OCI-LY7 (cell line): ENCODE data around the gene XPNPEP2. TPM values are rescaled to one million over a fixed set of nuclear protein-coding genes. Genes with fewer than 3 reads are reported as not detected.

ENCODE experiments used
- BruUV-seq: library from RNA; stranded (reverse); fragments of 400-500 nt; replicated peaks from 2 replicates; lab custom pipeline; 2021; lab: Mats Ljungman, UMichigan
- CTCF ChIA-PET: fragments of 300-600 bp; sonication (Branson Sonifier 250); formaldehyde crosslinking; loops from one replicate; lab custom pipeline; 2022; ENCODE audit warnings: antibody characterized with exemption; ENCODE audit not compliant: unreplicated experiment; lab: Charles Lee
- POLR2A ChIA-PET: fragments of 300-600 bp; sonication (Branson Sonifier 250); formaldehyde crosslinking; loops from one replicate; lab custom pipeline; 2022; ENCODE audit warnings: antibody characterized with exemption; lab: Charles Lee
- DNase-seq: peaks from one replicate; pipeline ENCODE4 v3.0.0-alpha.2; 2015; ENCODE audit warnings: low spot score
- H2AFZ ChIP-seq: fragments of 200-600 bp; sonication (generic), shearing (Covaris generic); 2 replicates; pipeline ENCODE4 v1.6.1; 2014; ENCODE audit warnings: mild to moderate bottlenecking, antibody characterized with exemption, low read length, moderate library complexity
- H3K27ac ChIP-seq: fragments of 200-600 bp; sonication (generic); 2 replicates; pipeline ENCODE4 v1.5.1; 2014; ENCODE audit warnings: mixed run types, low read depth, mild to moderate bottlenecking, moderate library complexity, low read length, inconsistent platforms; ENCODE audit not compliant: poor library complexity, severe bottlenecking
- H3K36me3 ChIP-seq: fragments of 200-600 bp; sonication (generic); 2 replicates; pipeline ENCODE4 v1.6.1; 2014; ENCODE audit warnings: mild to moderate bottlenecking, antibody characterized with exemption, low read length, moderate library complexity, mixed read lengths; ENCODE audit not compliant: insufficient read depth
- H3K4me1 ChIP-seq: fragments of 200-600 bp; sonication (generic); 2 replicates; pipeline ENCODE4 v1.5.1; 2014; ENCODE audit warnings: mild to moderate bottlenecking, low read length; ENCODE audit not compliant: insufficient read depth, poor library complexity, severe bottlenecking
- H3K4me2 ChIP-seq: fragments of 200-600 bp; sonication (generic); 2 replicates; pipeline ENCODE4 v1.6.1; 2014; ENCODE audit warnings: mild to moderate bottlenecking, low read length
- H3K4me3 ChIP-seq: fragments of 200-600 bp; sonication (generic); 2 replicates; pipeline ENCODE4 v1.5.1; 2014; ENCODE audit warnings: mild to moderate bottlenecking, low read depth, low read length; ENCODE audit not compliant: poor library complexity, severe bottlenecking
- H3K79me2 ChIP-seq: fragments of 200-600 bp; sonication (generic); 2 replicates; pipeline ENCODE4 v1.6.1; 2016; ENCODE audit warnings: low read depth, mild to moderate bottlenecking, low read length, moderate library complexity, mixed read lengths; ENCODE audit not compliant: insufficient read depth
- H3K9me2 ChIP-seq: fragments of 200-600 bp; sonication (generic); 2 replicates; pipeline ENCODE4 v1.6.1; 2016; ENCODE audit warnings: mild to moderate bottlenecking, low read length, mixed read lengths; ENCODE audit not compliant: insufficient read depth
- H3K9me3 ChIP-seq: fragments of 200-600 bp; sonication (generic); 2 replicates; pipeline ENCODE4 v1.6.1; 2014; ENCODE audit warnings: mild to moderate bottlenecking, mixed run types, low read length, mixed read lengths
- H4K20me1 ChIP-seq: fragments of 200-600 bp; sonication (generic); 2 replicates; pipeline ENCODE4 v1.6.1; 2014; ENCODE audit warnings: mild to moderate bottlenecking, antibody characterized with exemption, low read length, moderate library complexity, mixed read lengths; ENCODE audit not compliant: insufficient read depth
- EZH2phosphoT487 ChIP-seq: fragments of 200-600 bp; sonication (generic); IDR thresholded peaks from 2 replicates; pipeline ENCODE4 v1.6.1; 2018; ENCODE audit warnings: low read depth, borderline replicate concordance, mild to moderate bottlenecking, mixed run types, antibody characterized with exemption, low read length, moderate library complexity, mixed read lengths
- intact Hi-C: fragments of 100-400 bp; cut with micrococcal nuclease; formaldehyde crosslinking; loops from one replicate; pipeline ENCODE4 v1.10.0; 2022; ENCODE audit not compliant: unreplicated experiment
- total RNA-seq, 2 experiments: library from RNA; depleted of rRNA in 1 of 2; stranded (reverse); fragments of >200 nt in 1 of 2; shearing (Covaris generic) in 1 of 2; gene quantifications; 2 replicates each; pipeline ENCODE4 v1.2.3, GENCODE V29; 2014 to 2022
- TF ChIP-seq, protein P1 (sequence below): fragments of 200-600 bp; sonication (generic); conservative IDR thresholded peaks from 2 replicates; pipeline ENCODE4 v1.5.1; 2014; ENCODE audit warnings: mild to moderate bottlenecking, antibody characterized with exemption, low read length, moderate library complexity, mixed read lengths

Gene XPNPEP2
- total RNA-seq, 2 experiments from 2014 or later: not detected

DNA sequence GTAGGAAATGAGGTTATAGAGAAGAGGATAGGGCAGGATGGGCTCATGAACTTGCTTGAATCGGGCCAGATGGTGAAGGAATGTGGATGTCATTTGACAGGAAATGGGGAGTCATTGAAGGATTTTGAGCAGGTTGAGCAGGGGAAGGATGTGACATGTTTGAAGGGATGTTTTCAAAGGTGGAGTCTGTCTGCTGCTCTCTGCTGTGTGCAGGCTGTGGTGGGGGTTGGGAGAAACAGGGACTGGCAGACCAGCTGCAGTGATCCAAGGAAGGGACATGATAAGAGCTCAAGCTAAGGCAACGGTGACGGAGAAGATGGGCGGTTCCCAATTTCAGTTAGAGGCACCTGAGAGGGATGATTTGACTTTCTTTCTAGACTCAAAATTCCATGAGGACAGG lies 14.0 kb upstream of the XPNPEP2 start:
- intact Hi-C loops: no loop called here
- H3K79me2 ChIP-seq: no peaks in the 10 kb centered on the region
- no peak overlapping the region for H2AFZ ChIP-seq
- no TSS peak for BruUV-seq
- POLR2A ChIA-PET: no interaction called here
- H3K27ac ChIP-seq: no peak overlapping the region
- no peaks in the 10 kb centered on the region for H4K20me1 ChIP-seq
- no peaks in the 10 kb centered on the region for H3K9me2 ChIP-seq
- no peak overlapping the region for H3K4me2 ChIP-seq
- DNase-seq: no peak
- H3K36me3 ChIP-seq: no peaks in the 10 kb centered on the region
- CTCF ChIA-PET: interaction anchor here (0.6 kb wide), 1 partner anchor 336 kb away, joined by 3 read pairs; no protein-coding TSS in a partner anchor
- H3K4me3 ChIP-seq: no peak overlapping the region
- TF ChIP-seq, protein P1, sequence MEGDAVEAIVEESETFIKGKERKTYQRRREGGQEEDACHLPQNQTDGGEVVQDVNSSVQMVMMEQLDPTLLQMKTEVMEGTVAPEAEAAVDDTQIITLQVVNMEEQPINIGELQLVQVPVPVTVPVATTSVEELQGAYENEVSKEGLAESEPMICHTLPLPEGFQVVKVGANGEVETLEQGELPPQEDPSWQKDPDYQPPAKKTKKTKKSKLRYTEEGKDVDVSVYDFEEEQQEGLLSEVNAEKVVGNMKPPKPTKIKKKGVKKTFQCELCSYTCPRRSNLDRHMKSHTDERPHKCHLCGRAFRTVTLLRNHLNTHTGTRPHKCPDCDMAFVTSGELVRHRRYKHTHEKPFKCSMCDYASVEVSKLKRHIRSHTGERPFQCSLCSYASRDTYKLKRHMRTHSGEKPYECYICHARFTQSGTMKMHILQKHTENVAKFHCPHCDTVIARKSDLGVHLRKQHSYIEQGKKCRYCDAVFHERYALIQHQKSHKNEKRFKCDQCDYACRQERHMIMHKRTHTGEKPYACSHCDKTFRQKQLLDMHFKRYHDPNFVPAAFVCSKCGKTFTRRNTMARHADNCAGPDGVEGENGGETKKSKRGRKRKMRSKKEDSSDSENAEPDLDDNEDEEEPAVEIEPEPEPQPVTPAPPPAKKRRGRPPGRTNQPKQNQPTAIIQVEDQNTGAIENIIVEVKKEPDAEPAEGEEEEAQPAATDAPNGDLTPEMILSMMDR: no peak
- TF ChIP-seq EZH2phosphoT487: no peak
- H3K9me3 ChIP-seq: no peaks in the 10 kb centered on the region
- H3K4me1 ChIP-seq: no peaks in the 10 kb centered on the region

GRCh38 chrX:129726307-129727111 lies 12.3 kb upstream of the XPNPEP2 start:
- DNase-seq: peak; percentile 23
- CTCF ChIA-PET: no interaction called here
- H3K9me3 ChIP-seq: no peaks in the 10 kb centered on the region
- no peaks in the 10 kb centered on the region for H3K79me2 ChIP-seq
- no peak overlapping the region for H3K27ac ChIP-seq
- no peaks in the 10 kb centered on the region for H3K4me1 ChIP-seq
- H4K20me1 ChIP-seq: no peaks in the 10 kb centered on the region
- POLR2A ChIA-PET: interaction anchor here (0.6 kb wide), 1 partner anchor 507 kb away, joined by 3 read pairs; no protein-coding TSS in a partner anchor
- H3K9me2 ChIP-seq: no peaks in the 10 kb centered on the region
- TF ChIP-seq, protein P1: peak; percentile 77
- no peak for TF ChIP-seq EZH2phosphoT487
- H3K36me3 ChIP-seq: no peaks in the 10 kb centered on the region
- intact Hi-C loops: loop anchor here (1.0 kb wide), 1 partner anchor 119 kb away; no protein-coding TSS in a partner anchor
- H2AFZ ChIP-seq: no peak overlapping the region
- no peak overlapping the region for H3K4me2 ChIP-seq
- BruUV-seq: no TSS peak
- H3K4me3 ChIP-seq: no peak overlapping the region

- ChIA-PET CTCF (no interaction called here), POLR2A (no interaction called here)
- DNase-seq: no peak
- Histone ChIP-seq H4K20me1 (no peaks in the 10 kb centered on the region), H3K36me3 (no peaks in the 10 kb centered on the region), H3K4me3 (no peak overlapping the region), H3K79me2 (no peaks in the 10 kb centered on the region), H2AFZ (no peak overlapping the region), H3K4me2 (no peak overlapping the region), H3K27ac (no peak overlapping the region), H3K9me3 (no peaks in the 10 kb centered on the region), H3K4me1 (peaks cover 6% of the 10 kb centered on the region), H3K9me2 (no peaks in the 10 kb centered on the region)
- intact Hi-C loops: no loop called here
- no peak for TF ChIP-seq EZH2phosphoT487
- TF ChIP-seq, protein P1: no peak
- no TSS peak for BruUV-seq
Observed at GRCh38 chrX:129728061-129728460, 10.7 kb upstream of the XPNPEP2 start.
